Right lobe of liver (tissue), 6 donors: ENCODE data around the gene PREX1. TPM values are rescaled to one million over a fixed set of nuclear protein-coding genes. Genes with fewer than 3 reads are reported as not detected.

Experiments used
- ATAC-seq, 4 donors: fragments of 200-7000 bp; cut with Tn5 transposase; one replicate each; pipeline ENCODE4 v1.9.1; 2020; ENCODE audit warnings: mild to moderate bottlenecking in 4 of 4, moderate library complexity in 4 of 4
- DNase-seq, 3 donors: peaks; one replicate each; pipeline ENCODE4 v3.0.0-alpha.2; 2020
- H3K27ac ChIP-seq, 3 donors: fragments of 200-600 bp; one replicate each; pipeline ENCODE4 v1.8.0; 2022
- H3K27me3 ChIP-seq, 2 donors: fragments of 200-600 bp; one replicate each; pipeline ENCODE4 v1.8.0; 2022
- H3K36me3 ChIP-seq, 4 donors: fragments of 200-600 bp; sonication (generic) in 1 of 4; one replicate each; pipeline versions ENCODE4 v1.5.1 to v1.8.0; 2017 to 2022; ENCODE audit warnings: control low read depth in 1 of 4
- H3K4me1 ChIP-seq, 4 donors: fragments of 200-600 bp; sonication (generic) in 1 of 4; one replicate each; pipeline versions ENCODE4 v1.5.1 to v1.8.0; 2017 to 2022; ENCODE audit warnings: control low read depth in 1 of 4
- H3K4me3 ChIP-seq, 3 donors: fragments of 200-600 bp; one replicate each; pipeline ENCODE4 v1.8.0; 2022
- H3K9me3 ChIP-seq, 4 donors: fragments of 200-600 bp; sonication (generic) in 1 of 4; one replicate each; pipeline versions ENCODE4 v1.5.1 to v1.8.0; 2017 to 2022; ENCODE audit warnings: control low read depth in 1 of 4
- CTCF ChIP-seq, 4 donors: fragments of 200-600 bp in 3 of 4; fragments of 450-650 bp in 1 of 4; IDR thresholded peaks; one replicate each; pipeline versions ENCODE4 v1.5.1 to v1.8.0; 2016 to 2022; ENCODE audit warnings: antibody characterized with exemption in 4 of 4, mild to moderate bottlenecking in 2 of 4
- POLR2A ChIP-seq: fragments of 450-650 bp; IDR thresholded peaks from one replicate; pipeline ENCODE4 v1.6.1; 2017; ENCODE audit warnings: antibody characterized with exemption, mild to moderate bottlenecking
- whole genome bisulfite sequencing: methylation state at CpG from one replicate; pipeline ENCODE4 v1.1.6; 2018; ENCODE audit warnings: low coverage, low lambda C conversion rate; ENCODE audit not compliant: insufficient coverage; ENCODE audit errors: missing lambda C conversion rate; 5-methylcytosine and 5-hydroxymethylcytosine counted together
- intact Hi-C, 2 donors: fragments of 100-400 bp; cut with DNase I; formaldehyde crosslinking; loops; one replicate each; pipeline versions ENCODE4 v1.11.2 to v1.14.1; 2022
- total RNA-seq, 6 experiments: library from RNA; depleted of rRNA in 2 of 6; stranded (reverse); fragments of >200 nt in 2 of 6; fragmentation: NEBNext Ultra II Directional in 3 of 6; extraction: Animal tissue kit (Norgen Biotek cat#: 25700) in 3 of 6; gene quantifications; one replicate each; pipeline versions ENCODE4 v1.1.0 to v1.2.4, GENCODE V29; 2016 to 2023
- donor health status: DM: no; HTN: yes; CAD: no.
- donor health status: DM: no; HTN: no; CAD: no.
- donor health status: DM: no; HTN: no; CAD: no.
- donor health status: DM: no; HTN: yes; CAD: no.
- donor health status: DM: no; HTN: yes; CAD: no.

Gene PREX1
- total RNA-seq, 6 experiments from 2014 or later: 4.4 to 11.1 (median 8.7) TPM

- Histone ChIP-seq H3K27me3 (no peaks in the 10 kb centered on the region), H3K4me1 (no peaks in the 10 kb centered on the region), H3K36me3 (no peaks in the 10 kb centered on the region), H3K9me3 (no peaks in the 10 kb centered on the region), H3K27ac (no peak overlapping the region), H3K4me3 (no peak overlapping the region)
- intact Hi-C loops: no loop called here
- no peak for ATAC-seq
- WGBS: 82% methylated on average over 9 of the region's 11 CpGs
- no peak for TF ChIP-seq POLR2A
- TF ChIP-seq CTCF (IDR thresholded peaks at IDR 0.05): no peak
- DNase-seq: no peak
These were observed 244.0 kb downstream of the PREX1 start for GRCh38 chr20:48583801-48584200.

- DNase-seq: peak in 1 of 3 donors; percentile 26
- Histone ChIP-seq H3K27ac (no peak overlapping the region), H3K9me3 (no peaks in the 10 kb centered on the region), H3K36me3 (no peaks in the 10 kb centered on the region), H3K4me1 (no peaks in the 10 kb centered on the region), H3K27me3 (no peaks in the 10 kb centered on the region), H3K4me3 (no peak overlapping the region)
- ATAC-seq: no peak
- TF ChIP-seq POLR2A: no peak
- no peak for TF ChIP-seq CTCF (IDR thresholded peaks at IDR 0.05)
- WGBS: 73% methylated on average over 9 of the region's 11 CpGs
- intact Hi-C loops: no loop called here
These were observed 244.6 kb downstream of the PREX1 start for GRCh38 chr20:48583171-48583570.

- Histone ChIP-seq H3K9me3 (no peaks in the 10 kb centered on the region), H3K27me3 (no peaks in the 10 kb centered on the region), H3K27ac (no peak overlapping the region), H3K36me3 (no peaks in the 10 kb centered on the region), H3K4me1 (no peaks in the 10 kb centered on the region), H3K4me3 (no peak overlapping the region)
- WGBS: 32% methylated on average over 5 of the region's 5 CpGs
- intact Hi-C loops: no loop called here
- no peak for TF ChIP-seq CTCF (IDR thresholded peaks at IDR 0.05)
- no peak for TF ChIP-seq POLR2A
- DNase-seq: no peak
- no peak for ATAC-seq
These were observed 245.2 kb downstream of the PREX1 start for GRCh38 chr20:48582673-48582985.

GRCh38 chr20:48581167-48581566 lies 246.6 kb downstream of the PREX1 start:
- Histone ChIP-seq H3K4me1 (no peaks in the 10 kb centered on the region), H3K36me3 (no peaks in the 10 kb centered on the region), H3K4me3 (no peak overlapping the region), H3K27me3 (no peaks in the 10 kb centered on the region), H3K9me3 (no peaks in the 10 kb centered on the region), H3K27ac (no peak overlapping the region)
- intact Hi-C loops: no loop called here
- TF ChIP-seq POLR2A (no peak), CTCF (IDR thresholded peaks at IDR 0.05) (no peak)
- 30% methylated on average over 2 of the region's 5 CpGs for WGBS
- DNase-seq (no peak), ATAC-seq (no peak)

GRCh38 chr20:48578397-48579098 lies 249.3 kb downstream of the PREX1 start:
- Histone ChIP-seq H3K9me3 (no peaks in the 10 kb centered on the region), H3K36me3 (no peaks in the 10 kb centered on the region), H3K4me1 (no peaks in the 10 kb centered on the region), H3K4me3 (no peak overlapping the region), H3K27me3 (no peaks in the 10 kb centered on the region), H3K27ac (no peak overlapping the region)
- ATAC-seq (no peak), DNase-seq (no peak)
- intact Hi-C loops: no loop called here
- WGBS: 72% methylated on average over 10 of the region's 11 CpGs
- no peak for TF ChIP-seq CTCF (IDR thresholded peaks at IDR 0.05)
- TF ChIP-seq POLR2A: no peak
